Upper lobe of left lung (tissue), 4 donors: ENCODE results near the gene RRP7A.
"Not testable (repeated sequence)": the region's sequence is repeated elsewhere in the genome, so short reads cannot be mapped to it uniquely, and the experiment has no call there.

Source experiments
- CTCF ChIP-seq, 6 experiments: fragments of 450-650 bp in 4 of 6; fragments of 200-600 bp in 2 of 6; sonication (generic) in 2 of 6; IDR thresholded peaks; one replicate each; pipeline ENCODE4 v1.5.1; 2016 to 2019; ENCODE audit warnings: antibody characterized with exemption in 6 of 6
- EP300 ChIP-seq, 4 donors: sonication (generic); formaldehyde crosslinking; IDR thresholded peaks; one replicate each; pipeline ENCODE4 v1.5.1; 2017; ENCODE audit warnings: antibody characterized with exemption in 4 of 4, control low read depth in 2 of 4
- POLR2A ChIP-seq, 4 donors: fragments of 450-650 bp; IDR thresholded peaks; one replicate each; pipeline ENCODE4 v1.5.1; 2016 to 2017; ENCODE audit warnings: antibody characterized with exemption in 4 of 4, mild to moderate bottlenecking in 2 of 4
- POLR2AphosphoS5 ChIP-seq, 2 donors: sonication (generic); formaldehyde crosslinking; IDR thresholded peaks; one replicate each; pipeline ENCODE4 v1.5.1; 2017; ENCODE audit warnings: antibody characterized with exemption in 2 of 2

DNA sequence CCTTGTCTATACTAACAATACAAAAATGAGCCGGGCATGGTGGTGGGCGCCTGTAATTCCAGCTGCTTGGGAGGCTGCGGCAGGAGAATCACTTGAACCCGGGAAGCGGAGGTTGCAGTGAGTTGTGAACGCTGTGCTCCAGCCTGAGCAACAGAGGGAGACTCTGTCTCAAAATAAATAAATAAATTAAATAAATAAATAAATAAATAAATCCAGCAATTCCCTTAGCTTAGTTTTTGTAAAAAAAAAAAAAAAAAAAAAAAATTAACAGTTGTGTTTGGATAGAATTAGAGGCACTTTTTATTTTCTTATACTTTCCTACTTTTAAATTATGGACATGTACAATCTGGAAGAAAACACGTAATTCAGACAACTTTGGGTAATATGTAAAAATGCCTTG, 2.5 kb downstream of the RRP7A start:
- TF ChIP-seq CTCF, POLR2AphosphoS5, POLR2A, EP300 (IDR thresholded peaks at IDR 0.05): not testable (repeated sequence)
